ENCODE data around the gene AMER2.

The AMER2 gene

DNA sequence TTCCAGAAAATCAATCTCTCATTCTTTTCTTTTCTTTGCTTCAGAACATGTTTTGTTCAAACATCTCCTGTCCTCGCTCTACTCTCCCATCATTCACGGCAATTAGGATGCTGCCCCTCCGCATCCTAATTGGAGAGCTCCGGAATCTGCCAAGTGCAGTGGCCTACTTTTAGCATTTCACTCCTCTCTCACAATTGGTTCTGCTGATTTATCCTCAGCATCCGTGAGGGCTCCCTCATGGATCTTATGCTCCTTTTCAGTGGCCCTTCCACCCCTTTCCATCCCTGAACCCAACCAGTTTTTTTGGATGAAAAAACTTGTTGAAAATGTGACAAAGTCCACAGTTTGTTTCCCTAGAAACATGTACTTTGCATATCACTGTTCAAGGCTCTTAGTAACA is 22.4 kb downstream of the AMER2 start:
- TF ChIP-seq, protein P1, sequence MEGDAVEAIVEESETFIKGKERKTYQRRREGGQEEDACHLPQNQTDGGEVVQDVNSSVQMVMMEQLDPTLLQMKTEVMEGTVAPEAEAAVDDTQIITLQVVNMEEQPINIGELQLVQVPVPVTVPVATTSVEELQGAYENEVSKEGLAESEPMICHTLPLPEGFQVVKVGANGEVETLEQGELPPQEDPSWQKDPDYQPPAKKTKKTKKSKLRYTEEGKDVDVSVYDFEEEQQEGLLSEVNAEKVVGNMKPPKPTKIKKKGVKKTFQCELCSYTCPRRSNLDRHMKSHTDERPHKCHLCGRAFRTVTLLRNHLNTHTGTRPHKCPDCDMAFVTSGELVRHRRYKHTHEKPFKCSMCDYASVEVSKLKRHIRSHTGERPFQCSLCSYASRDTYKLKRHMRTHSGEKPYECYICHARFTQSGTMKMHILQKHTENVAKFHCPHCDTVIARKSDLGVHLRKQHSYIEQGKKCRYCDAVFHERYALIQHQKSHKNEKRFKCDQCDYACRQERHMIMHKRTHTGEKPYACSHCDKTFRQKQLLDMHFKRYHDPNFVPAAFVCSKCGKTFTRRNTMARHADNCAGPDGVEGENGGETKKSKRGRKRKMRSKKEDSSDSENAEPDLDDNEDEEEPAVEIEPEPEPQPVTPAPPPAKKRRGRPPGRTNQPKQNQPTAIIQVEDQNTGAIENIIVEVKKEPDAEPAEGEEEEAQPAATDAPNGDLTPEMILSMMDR (IDR thresholded peaks at IDR 0.05; ENCODE audit: low read depth, low read length) = no peak
- H3K36me3 ChIP-seq = no peaks in the 10 kb centered on the region
- DNase-seq = no peak
- H3K4me3 ChIP-seq (ENCODE audit: low read depth, low read length) = no peak overlapping the region
- no peaks in the 10 kb centered on the region for H3K27me3 ChIP-seq (ENCODE audit: insufficient read depth, low read depth, severe bottlenecking)
- H3K9me3 ChIP-seq (ENCODE audit: severe bottlenecking) = peaks cover 9% of the 10 kb centered on the region
- no peak overlapping the region for H3K27ac ChIP-seq

DNA sequence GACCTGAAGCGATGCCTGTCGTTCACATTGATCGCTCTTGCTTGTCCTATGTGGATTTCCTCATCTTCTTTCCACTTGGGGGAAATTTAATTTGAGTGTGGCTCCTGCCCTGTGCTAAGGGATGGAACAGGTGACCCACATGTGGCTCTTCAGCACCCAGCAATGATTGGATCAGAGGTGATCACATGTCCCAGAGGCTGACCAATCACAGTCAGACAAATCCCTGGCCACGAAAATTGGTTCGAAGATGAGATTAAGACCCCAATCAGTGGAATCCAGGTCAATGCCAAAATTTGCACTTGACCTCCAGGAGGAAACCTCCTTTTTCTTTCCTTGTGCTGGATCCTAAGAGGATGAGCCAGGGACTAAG is 23.7 kb downstream of the AMER2 start:
- TF ChIP-seq, protein P1 (IDR thresholded peaks at IDR 0.05; ENCODE audit: low read depth, low read length) = no peak
- Histone ChIP-seq H3K4me3 (ENCODE audit: low read depth, low read length) (no peak overlapping the region), H3K27ac (no peak overlapping the region), H3K9me3 (ENCODE audit: severe bottlenecking) (peaks cover 9% of the 10 kb centered on the region), H3K36me3 (no peaks in the 10 kb centered on the region), H3K27me3 (ENCODE audit: insufficient read depth, low read depth, severe bottlenecking) (no peaks in the 10 kb centered on the region)
- no peak for DNase-seq

DNA sequence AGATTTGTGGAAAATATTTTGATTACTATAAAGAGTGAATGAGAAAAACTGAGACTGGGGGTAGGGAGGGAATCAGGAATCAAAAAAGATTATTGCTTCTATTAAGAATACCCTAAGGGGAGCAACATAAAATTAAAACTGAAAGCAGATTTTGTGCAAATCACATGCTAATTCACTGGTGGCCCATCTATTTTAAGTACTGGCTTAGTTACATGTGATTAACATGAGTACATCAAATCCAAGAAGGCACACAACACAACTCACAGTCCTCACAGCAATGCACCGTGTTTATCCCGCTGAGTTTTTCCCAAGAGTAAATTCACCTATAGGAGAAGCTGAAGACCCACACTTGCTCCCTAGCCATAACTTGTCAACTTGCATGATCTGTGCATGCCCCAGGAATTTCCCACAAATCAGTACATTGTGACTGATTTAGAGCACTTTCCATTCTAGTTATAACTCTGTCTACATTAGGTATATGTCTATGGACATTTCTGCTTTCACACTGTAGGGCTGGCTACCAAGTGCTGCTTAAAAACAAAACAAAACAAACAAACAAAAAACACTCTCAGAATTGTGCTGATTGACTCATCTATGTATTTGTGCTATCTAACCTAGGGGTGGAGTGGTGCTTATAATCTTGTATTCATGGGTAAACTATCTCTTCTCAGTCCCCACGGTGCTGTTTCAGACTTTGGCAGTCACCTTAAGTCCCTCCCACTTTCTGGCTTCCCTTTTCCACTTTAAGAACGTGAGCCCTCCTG is 24.3 kb downstream of the AMER2 start:
- Histone ChIP-seq H3K9me3 (ENCODE audit: severe bottlenecking) (peaks cover 9% of the 10 kb centered on the region), H3K27ac (no peak overlapping the region), H3K4me3 (ENCODE audit: low read depth, low read length) (no peak overlapping the region), H3K36me3 (no peaks in the 10 kb centered on the region), H3K27me3 (ENCODE audit: insufficient read depth, low read depth, severe bottlenecking) (no peaks in the 10 kb centered on the region)
- TF ChIP-seq, protein P1 (IDR thresholded peaks at IDR 0.05; ENCODE audit: low read depth, low read length) = no peak
- DNase-seq = no peak

DNA sequence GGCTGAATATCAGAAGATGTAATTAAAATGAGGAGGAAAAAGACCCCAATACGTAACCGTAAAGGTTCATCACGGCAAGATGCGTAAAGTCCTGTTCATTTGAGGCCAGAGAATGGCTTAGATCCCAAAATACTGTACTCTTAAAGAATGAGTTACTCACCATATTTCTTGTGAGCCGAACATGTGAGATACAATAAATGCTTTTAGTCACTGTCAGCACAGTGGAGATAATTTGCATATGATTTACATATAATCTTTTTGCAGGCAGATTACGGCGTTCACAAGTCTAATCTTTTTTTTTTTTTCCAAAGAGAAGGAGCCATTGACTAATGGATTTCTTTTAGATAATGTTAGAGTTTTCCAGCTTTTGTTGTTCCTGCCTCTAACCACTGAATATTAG is 28.4 kb downstream of the AMER2 start:
- DNase-seq = no peak
- Histone ChIP-seq H3K4me3 (ENCODE audit: low read depth, low read length) (no peak overlapping the region), H3K36me3 (no peaks in the 10 kb centered on the region), H3K27me3 (ENCODE audit: insufficient read depth, low read depth, severe bottlenecking) (no peaks in the 10 kb centered on the region), H3K27ac (no peak overlapping the region), H3K9me3 (ENCODE audit: severe bottlenecking) (peaks cover 10% of the 10 kb centered on the region)
- TF ChIP-seq, protein P1 (IDR thresholded peaks at IDR 0.05; ENCODE audit: low read depth, low read length) = no peak

DNA sequence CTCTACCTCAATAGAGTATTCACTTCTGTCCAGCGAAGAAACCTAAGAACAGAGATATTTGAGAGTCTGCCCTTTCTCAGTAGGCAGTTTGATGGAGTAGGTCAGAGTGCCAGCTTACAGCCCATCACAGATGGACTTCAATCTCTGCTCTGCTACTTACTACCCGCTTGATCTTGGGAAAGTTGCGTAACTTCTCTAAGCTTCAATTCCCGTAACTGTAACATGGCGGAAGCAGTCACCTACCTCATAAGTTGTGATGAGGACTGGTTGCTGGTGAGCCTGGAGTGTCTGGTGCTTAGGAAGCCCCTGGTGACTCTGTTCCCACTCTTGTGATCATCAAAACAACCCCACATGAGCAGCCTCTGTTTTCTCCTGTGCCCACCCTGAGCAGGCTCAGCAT is 31.0 kb downstream of the AMER2 start:
- no peaks in the 10 kb centered on the region for H3K36me3 ChIP-seq
- no peak overlapping the region for H3K4me3 ChIP-seq (ENCODE audit: low read depth, low read length)
- TF ChIP-seq, protein P1 (IDR thresholded peaks at IDR 0.05; ENCODE audit: low read depth, low read length) = no peak
- H3K27ac ChIP-seq = no peak overlapping the region
- no peak for DNase-seq
- peaks cover 2% of the 10 kb centered on the region for H3K9me3 ChIP-seq (ENCODE audit: severe bottlenecking)
- H3K27me3 ChIP-seq (ENCODE audit: insufficient read depth, low read depth, severe bottlenecking) = no peaks in the 10 kb centered on the region

DNA sequence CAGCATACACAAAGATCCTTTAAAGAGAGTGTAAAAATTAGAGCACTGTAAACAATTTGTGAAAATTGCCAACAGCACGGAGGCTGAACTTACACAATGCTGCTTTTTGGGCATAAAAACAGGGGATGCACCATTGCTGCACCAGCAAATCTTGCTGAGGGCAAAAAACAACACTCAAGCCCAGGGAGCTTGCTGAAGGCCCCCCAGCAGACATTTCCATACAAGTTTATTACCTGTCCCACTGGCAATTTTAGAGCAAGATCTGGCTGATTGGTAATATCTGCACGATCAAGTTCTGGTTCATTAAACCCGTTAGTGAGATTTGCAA is 34.3 kb downstream of the AMER2 start:
- Histone ChIP-seq H3K9me3 (ENCODE audit: severe bottlenecking) (peaks cover 9% of the 10 kb centered on the region), H3K36me3 (no peaks in the 10 kb centered on the region), H3K4me3 (ENCODE audit: low read depth, low read length) (no peak overlapping the region), H3K27ac (no peak overlapping the region), H3K27me3 (ENCODE audit: insufficient read depth, low read depth, severe bottlenecking) (no peaks in the 10 kb centered on the region)
- no peak for DNase-seq
- TF ChIP-seq, protein P1 (IDR thresholded peaks at IDR 0.05; ENCODE audit: low read depth, low read length) = no peak
